Measurements from ENCODE around the gene GLI3.

Gene GLI3

DNA sequence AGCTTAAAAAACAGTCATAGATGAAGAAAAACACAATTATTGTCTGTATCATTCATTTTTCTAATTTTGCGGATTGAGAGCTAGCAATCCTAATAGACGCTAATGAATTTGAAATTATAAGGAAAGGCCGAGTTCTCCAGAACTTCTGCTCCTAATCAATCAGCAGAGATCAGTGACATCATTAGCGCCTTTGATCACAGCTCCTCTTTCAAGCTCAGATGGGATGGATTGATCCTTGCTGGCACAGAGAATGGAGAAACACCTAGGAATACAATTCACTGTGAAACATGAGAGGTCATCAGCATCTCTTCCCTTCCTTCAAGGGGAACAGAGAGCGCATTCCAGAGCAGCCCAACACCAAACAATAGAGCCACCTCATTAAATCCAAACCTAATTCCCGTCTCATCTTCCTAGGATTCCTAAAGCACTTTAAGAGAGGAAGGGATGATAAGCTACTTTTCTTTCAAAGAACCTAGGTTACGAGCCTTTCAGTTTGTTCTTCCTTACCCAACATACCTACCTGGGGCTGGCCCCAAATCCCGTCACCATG, 24.4 kb downstream of the GLI3 start:
- Histone ChIP-seq H3K9ac (ENCODE audit: low read depth, low read length) (no peak overlapping the region), H2AFZ (ENCODE audit: low read depth, low read length) (no peak overlapping the region), H3K4me3 (ENCODE audit: low read depth in 1 of 2, low read length in 2 of 2) (no peak overlapping the region), H3K4me2 (ENCODE audit: insufficient read depth, low read length) (no peak overlapping the region), H3K27ac (ENCODE audit: low read length) (no peak overlapping the region), H3K36me3 (ENCODE audit: insufficient read depth, low read length) (peaks cover 5% of the 10 kb centered on the region; the same call in 1 of the 2 replicates), H3K27me3 (ENCODE audit: insufficient read depth, low read length, poor library complexity) (no peaks in the 10 kb centered on the region), H3K79me2 (ENCODE audit: insufficient read depth, low read length) (peaks cover 3% of the 10 kb centered on the region), H3K9me3 (ENCODE audit: insufficient read depth, low read length, severe bottlenecking) (no peaks in the 10 kb centered on the region), H3K4me1 (ENCODE audit: insufficient read depth, low read length) (no peaks in the 10 kb centered on the region), H4K20me1 (ENCODE audit: insufficient read depth, low read length) (no peaks in the 10 kb centered on the region)
- TF ChIP-seq, protein P1, sequence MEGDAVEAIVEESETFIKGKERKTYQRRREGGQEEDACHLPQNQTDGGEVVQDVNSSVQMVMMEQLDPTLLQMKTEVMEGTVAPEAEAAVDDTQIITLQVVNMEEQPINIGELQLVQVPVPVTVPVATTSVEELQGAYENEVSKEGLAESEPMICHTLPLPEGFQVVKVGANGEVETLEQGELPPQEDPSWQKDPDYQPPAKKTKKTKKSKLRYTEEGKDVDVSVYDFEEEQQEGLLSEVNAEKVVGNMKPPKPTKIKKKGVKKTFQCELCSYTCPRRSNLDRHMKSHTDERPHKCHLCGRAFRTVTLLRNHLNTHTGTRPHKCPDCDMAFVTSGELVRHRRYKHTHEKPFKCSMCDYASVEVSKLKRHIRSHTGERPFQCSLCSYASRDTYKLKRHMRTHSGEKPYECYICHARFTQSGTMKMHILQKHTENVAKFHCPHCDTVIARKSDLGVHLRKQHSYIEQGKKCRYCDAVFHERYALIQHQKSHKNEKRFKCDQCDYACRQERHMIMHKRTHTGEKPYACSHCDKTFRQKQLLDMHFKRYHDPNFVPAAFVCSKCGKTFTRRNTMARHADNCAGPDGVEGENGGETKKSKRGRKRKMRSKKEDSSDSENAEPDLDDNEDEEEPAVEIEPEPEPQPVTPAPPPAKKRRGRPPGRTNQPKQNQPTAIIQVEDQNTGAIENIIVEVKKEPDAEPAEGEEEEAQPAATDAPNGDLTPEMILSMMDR (IDR thresholded peaks at IDR 0.05; ENCODE audit: borderline replicate concordance, extremely low read depth, low read length, poor library complexity, severe bottlenecking), result no peak
- TF ChIP-seq EZH2 (IDR thresholded peaks at IDR 0.05; ENCODE audit: borderline replicate concordance, low read depth, low read length, severe bottlenecking), result no peak
- ATAC-seq (ENCODE audit: insufficient read depth, low read depth), result no peak
- no peak for DNase-seq

DNA sequence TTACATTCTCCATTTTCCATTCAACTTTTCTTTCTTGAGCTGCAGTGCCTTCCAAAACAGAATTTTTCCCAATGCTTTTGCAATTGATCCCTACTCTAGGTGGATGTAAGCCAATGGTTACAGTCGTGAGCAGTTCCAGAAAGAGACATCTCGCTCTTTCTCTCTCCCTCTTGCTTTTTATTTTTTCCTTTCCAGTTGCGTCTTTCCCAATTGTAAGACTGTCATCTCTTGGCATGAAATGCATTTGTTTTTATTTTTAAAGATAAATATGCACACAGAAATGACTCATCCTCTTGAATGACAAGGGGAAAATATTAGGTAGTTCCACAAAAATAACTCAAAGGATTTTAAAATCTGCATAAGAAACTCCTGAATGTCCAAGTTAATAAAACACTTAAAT, 25.1 kb downstream of the GLI3 start:
- Histone ChIP-seq H3K27ac (ENCODE audit: low read length) (no peak overlapping the region), H3K4me1 (ENCODE audit: insufficient read depth, low read length) (no peaks in the 10 kb centered on the region), H3K79me2 (ENCODE audit: insufficient read depth, low read length) (peaks cover 5% of the 10 kb centered on the region), H3K9me3 (ENCODE audit: insufficient read depth, low read length, severe bottlenecking) (no peaks in the 10 kb centered on the region), H3K4me3 (ENCODE audit: low read depth in 1 of 2, low read length in 2 of 2) (no peak overlapping the region), H3K9ac (ENCODE audit: low read depth, low read length) (no peak overlapping the region), H2AFZ (ENCODE audit: low read depth, low read length) (no peak overlapping the region), H3K36me3 (ENCODE audit: insufficient read depth, low read length) (peaks cover 4% of the 10 kb centered on the region; the same call in 1 of the 2 replicates), H4K20me1 (ENCODE audit: insufficient read depth, low read length) (no peaks in the 10 kb centered on the region), H3K4me2 (ENCODE audit: insufficient read depth, low read length) (no peak overlapping the region), H3K27me3 (ENCODE audit: insufficient read depth, low read length, poor library complexity) (no peaks in the 10 kb centered on the region)
- no peak for TF ChIP-seq EZH2 (IDR thresholded peaks at IDR 0.05; ENCODE audit: borderline replicate concordance, low read depth, low read length, severe bottlenecking)
- TF ChIP-seq, protein P1 (IDR thresholded peaks at IDR 0.05; ENCODE audit: borderline replicate concordance, extremely low read depth, low read length, poor library complexity, severe bottlenecking), result no peak
- ATAC-seq (ENCODE audit: insufficient read depth, low read depth) (no peak), DNase-seq (no peak)

DNA sequence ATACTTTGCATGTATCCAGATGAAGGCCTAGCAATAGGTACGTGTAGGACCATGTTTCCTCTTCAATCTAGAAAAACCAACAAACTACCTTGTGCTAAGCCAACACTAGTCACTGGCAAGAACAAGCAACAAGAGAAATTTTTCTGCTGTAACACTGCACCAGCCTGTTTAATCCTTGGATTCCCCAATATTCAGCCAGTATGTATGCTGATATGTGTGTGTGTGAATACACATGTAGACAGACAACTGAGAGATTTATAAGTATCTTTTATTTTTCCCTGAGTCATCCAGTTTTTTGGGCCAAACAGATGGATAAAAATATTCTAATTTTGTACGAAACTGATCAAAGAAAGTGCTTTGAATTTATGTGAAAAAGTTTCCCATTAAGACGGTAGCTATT, 26.2 kb downstream of the GLI3 start:
- H3K9ac ChIP-seq (ENCODE audit: low read depth, low read length), result no peak overlapping the region
- no peaks in the 10 kb centered on the region for H3K9me3 ChIP-seq (ENCODE audit: insufficient read depth, low read length, severe bottlenecking)
- H3K4me2 ChIP-seq (ENCODE audit: insufficient read depth, low read length), result no peak overlapping the region
- H3K4me3 ChIP-seq (ENCODE audit: low read depth in 1 of 2, low read length in 2 of 2), result no peak overlapping the region
- no peak for ATAC-seq (ENCODE audit: insufficient read depth, low read depth)
- H3K36me3 ChIP-seq (ENCODE audit: insufficient read depth, low read length), result no peaks in the 10 kb centered on the region; the same call in 1 of the 2 replicates
- H4K20me1 ChIP-seq (ENCODE audit: insufficient read depth, low read length), result no peaks in the 10 kb centered on the region
- no peak for DNase-seq
- H2AFZ ChIP-seq (ENCODE audit: low read depth, low read length), result no peak overlapping the region
- TF ChIP-seq EZH2 (IDR thresholded peaks at IDR 0.05; ENCODE audit: borderline replicate concordance, low read depth, low read length, severe bottlenecking), result no peak
- TF ChIP-seq, protein P1 (IDR thresholded peaks at IDR 0.05; ENCODE audit: borderline replicate concordance, extremely low read depth, low read length, poor library complexity, severe bottlenecking), result no peak
- no peak overlapping the region for H3K27ac ChIP-seq (ENCODE audit: low read length)
- H3K27me3 ChIP-seq (ENCODE audit: insufficient read depth, low read length, poor library complexity), result no peaks in the 10 kb centered on the region
- no peaks in the 10 kb centered on the region for H3K4me1 ChIP-seq (ENCODE audit: insufficient read depth, low read length)
- peaks cover 8% of the 10 kb centered on the region for H3K79me2 ChIP-seq (ENCODE audit: insufficient read depth, low read length)

All from DND-41 (cell line).